Stomach (tissue), 9 donors: Measurements from ENCODE around the gene SAPCD1. TPM values are rescaled to one million over a fixed set of nuclear protein-coding genes. Genes with fewer than 3 reads are reported as not detected.

Experiments used
- DNase-seq, 2 donors: peaks; one replicate each; pipeline versions ENCODE4 v3.0.0 to v3.0.0-alpha.2; 2013 to 2019
- H3K27ac ChIP-seq, 5 donors: fragments of 200-600 bp in 4 of 5; sonication (generic) in 4 of 5; one replicate each; pipeline ENCODE4 v1.5.1; 2013 to 2019; ENCODE audit warnings: mild to moderate bottlenecking in 1 of 5, moderate library complexity in 1 of 5
- H3K27me3 ChIP-seq, 3 donors: fragments of 200-600 bp; sonication (generic); one replicate each; pipeline ENCODE4 v1.5.1; 2017 to 2019; ENCODE audit warnings: mixed run types in 1 of 3
- H3K36me3 ChIP-seq, 4 donors: fragments of 200-600 bp; sonication (generic); 1 replicate in 3 of 4; 2 replicates in 1 of 4; pipeline ENCODE4 v1.5.1; 2016 to 2019
- H3K4me1 ChIP-seq, 4 donors: fragments of 200-600 bp; sonication (generic); one replicate each; pipeline ENCODE4 v1.5.1; 2016 to 2019
- H3K4me3 ChIP-seq, 4 donors: fragments of 200-600 bp; sonication (generic) in 3 of 4; one replicate each; pipeline ENCODE4 v1.5.1; 2016 to 2019; ENCODE audit warnings: mild to moderate bottlenecking in 1 of 4
- H3K9me3 ChIP-seq, 4 donors: fragments of 200-600 bp; sonication (generic); one replicate each; pipeline ENCODE4 v1.5.1; 2016 to 2019
- CTCF ChIP-seq, 7 experiments: fragments of 450-650 bp in 4 of 7; fragments of 200-600 bp in 3 of 7; sonication (generic) in 3 of 7; IDR thresholded peaks; one replicate each; pipeline ENCODE4 v1.5.1; 2016 to 2019; ENCODE audit warnings: antibody characterized with exemption in 7 of 7, control low read depth in 2 of 7, mild to moderate bottlenecking in 1 of 7
- EP300 ChIP-seq: sonication (generic); formaldehyde crosslinking; IDR thresholded peaks from one replicate; pipeline ENCODE4 v1.6.1; 2017; ENCODE audit warnings: antibody characterized with exemption
- POLR2A ChIP-seq, 4 donors: fragments of 450-650 bp; IDR thresholded peaks; one replicate each; pipeline ENCODE4 v1.6.1; 2016; ENCODE audit warnings: antibody characterized with exemption in 4 of 4, control low read depth in 2 of 4, mild to moderate bottlenecking in 1 of 4, moderate library complexity in 1 of 4
- POLR2AphosphoS5 ChIP-seq, 3 donors: sonication (generic); formaldehyde crosslinking; IDR thresholded peaks; one replicate each; pipeline ENCODE4 v1.6.1; 2016; ENCODE audit warnings: antibody characterized with exemption in 3 of 3
- WGBS, 5 donors: extraction: QIAGEN DNeasy Blood & Tissue Kit in 3 of 5; methylation state at CpG; one replicate each; pipeline versions ENCODE4 v1.1.5 to v1.1.7; 2013 to 2018; 5-methylcytosine and 5-hydroxymethylcytosine counted together
- intact Hi-C: fragments of 100-400 bp; cut with DNase I; formaldehyde crosslinking; loops from one replicate; pipeline ENCODE4 v1.15.1; 2023; ENCODE audit warnings: low total_unique reads
- polyA plus RNA-seq, 3 donors: library from polyadenylated mRNA; stranded (reverse); fragments of 200-250 nt; gene quantifications; one replicate each; pipeline ENCODE4 v1.2.3, GENCODE V29; 2013
- total RNA-seq, 5 donors: library from RNA; depleted of rRNA; stranded (reverse); fragments of >200 nt; gene quantifications; one replicate each; pipeline versions ENCODE4 v1.1.0 to v1.2.3, GENCODE V29; 2014 to 2016
- donor health status: healthy with polysubstance abuse.
- donor health status: Bipolar disorder and iron deficiency.
- donor health status: healthy.

SAPCD1 gene
- total and polyA plus RNA-seq, 8 donors: 2.4 to 40.8 (median 3.1) TPM; not detected in 1

- no peak for DNase-seq
- Histone ChIP-seq H3K9me3 (no peaks in the 10 kb centered on the region), H3K4me3 (peak within 1 kb of the TSS; percentile 61 to 91 (median 82)), H3K36me3 (peaks cover 46 to 69% (median 63%) of the 10 kb centered on the region in 4 donors), H3K27me3 (no peaks in the 10 kb centered on the region), H3K27ac (peak within 1 kb of the TSS; percentile 93 to 96 (median 95)), H3K4me1 (peaks cover 30 to 75% (median 48%) of the 10 kb centered on the region in 4 donors)
- TF ChIP-seq POLR2A (IDR thresholded peaks at IDR 0.05) (no peak), POLR2AphosphoS5 (IDR thresholded peaks at IDR 0.05) (no peak), EP300 (no peak), CTCF (IDR thresholded peaks at IDR 0.05) (peak in 3 of 7 experiments; percentile 29 to 69 (median 51))
- WGBS, 5 donors: 19 to 24% (median 22%) methylated on average over 31 to 36 of the region's 36 CpGs
- intact Hi-C loops: no loop called here
Observed at GRCh38 chr6:31728767-31729514, 33.5 kb upstream of the SAPCD1 start, which contains the start of gene DDAH2. DDAH2 (minus strand) TSS chr6:31729299; CDS start chr6:31729161, 138 bp downstream.

- Histone ChIP-seq H3K9me3 (no peaks in the 10 kb centered on the region), H3K27me3 (no peaks in the 10 kb centered on the region), H3K4me1 (peaks cover 36 to 81% (median 54%) of the 10 kb centered on the region in 4 donors), H3K36me3 (peaks cover 46 to 74% (median 68%) of the 10 kb centered on the region in 4 donors), H3K4me3 (peak overlapping the region; percentile 61 to 91 (median 82)), H3K27ac (peak overlapping the region; percentile 93 to 96 (median 95))
- TF ChIP-seq POLR2AphosphoS5 (IDR thresholded peaks at IDR 0.05) (peak; percentile 70 to 77 (median 76)), EP300 (no peak), CTCF (IDR thresholded peaks at IDR 0.05) (peak in 3 of 7 experiments; percentile 6 to 72 (median 26))
- WGBS, 5 donors: 0 to 1% (median 1%) methylated on average over 21 to 29 of the region's 29 CpGs
- peak; percentile 92 to 97 for DNase-seq
- intact Hi-C loops: no loop called here
Observed at GRCh38 chr6:31729515-31729978, 32.9 kb upstream of the SAPCD1 start.

GRCh38 chr6:31729979-31730630 is 32.4 kb upstream of the SAPCD1 start:
- Histone ChIP-seq H3K4me1 (peaks cover 39 to 85% (median 59%) of the 10 kb centered on the region in 4 donors), H3K27me3 (no peaks in the 10 kb centered on the region), H3K27ac (peak overlapping the region; percentile 93 to 96 (median 95)), H3K4me3 (peak overlapping the region; percentile 61 to 91 (median 82)), H3K36me3 (peaks cover 46 to 74% (median 68%) of the 10 kb centered on the region in 4 donors), H3K9me3 (no peaks in the 10 kb centered on the region)
- peak; percentile 83 to 97 for DNase-seq
- TF ChIP-seq POLR2AphosphoS5 (IDR thresholded peaks at IDR 0.05): peak; percentile 37 to 63 (median 59)
- TF ChIP-seq EP300: no peak
- no peak for TF ChIP-seq CTCF (IDR thresholded peaks at IDR 0.05)
- TF ChIP-seq POLR2A (IDR thresholded peaks at IDR 0.05): peak in 1 of 4 donors; percentile 6
- 1 to 8% (median 1%) methylated on average over 22 to 46 of the region's 46 CpGs for WGBS, 5 donors
- intact Hi-C loops: no loop called here

DNA sequence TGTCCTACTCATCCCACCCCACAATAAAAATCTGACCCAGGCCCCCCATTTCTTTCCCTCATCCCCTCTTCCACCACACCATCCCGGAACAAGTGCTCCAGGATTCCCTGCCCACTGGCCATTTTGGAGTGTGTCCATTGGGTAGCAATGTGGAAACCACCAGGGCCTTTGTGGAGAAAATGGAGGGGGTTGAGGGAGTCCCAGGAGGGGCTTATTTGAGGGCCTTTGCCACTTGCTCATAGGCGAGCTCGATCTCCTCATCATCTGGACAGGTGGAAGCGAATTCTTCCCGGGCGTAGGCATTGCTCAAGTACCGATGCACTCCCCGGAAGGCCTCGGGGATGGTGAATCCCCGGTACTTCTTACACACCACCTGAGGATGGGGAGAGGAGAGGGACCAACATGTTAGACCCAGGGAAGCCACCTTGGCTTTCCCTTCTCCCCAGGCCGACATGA is 31.8 kb upstream of the SAPCD1 start:
- no peaks in the 10 kb centered on the region for H3K27me3 ChIP-seq
- no peaks in the 10 kb centered on the region for H3K9me3 ChIP-seq
- TF ChIP-seq POLR2AphosphoS5 (IDR thresholded peaks at IDR 0.05) (no peak), POLR2A (IDR thresholded peaks at IDR 0.05) (no peak), EP300 (no peak), CTCF (IDR thresholded peaks at IDR 0.05) (no peak)
- intact Hi-C loops: no loop called here
- peaks cover 39 to 85% (median 59%) of the 10 kb centered on the region in 4 donors for H3K4me1 ChIP-seq
- WGBS, 5 donors: 83 to 88% (median 86%) methylated on average over 11 of the region's 11 CpGs
- peak in 1 of 2 donors; percentile 27 for DNase-seq
- peak overlapping the region; percentile 61 to 91 (median 82) for H3K4me3 ChIP-seq
- H3K36me3 ChIP-seq: peaks cover 46 to 71% (median 65%) of the 10 kb centered on the region in 4 donors
- peak overlapping the region; percentile 93 to 96 (median 95) for H3K27ac ChIP-seq
